ENCODE results near the gene ALMS1. TPM values are rescaled to one million over a fixed set of nuclear protein-coding genes. Genes with fewer than 3 reads are reported as not detected.

Gene ALMS1
- total and polyA plus RNA-seq, 9 of the 15 experiments (the other 6 are each of a cell fraction or from before 2014, with no cell fraction given) = 1.4 to 26.3 (median 13.6) TPM

- TF ChIP-seq ZBTB11 (CRISPR knock-in tag; IDR thresholded peaks at IDR 0.05) (0 out of 6 replicates have a peak, but pooled peaks of 1 of the 3 experiments have one; percentile 42), CEBPG (CRISPR knock-in tag; IDR thresholded peaks at IDR 0.05) (no peak; the same call in 1 of the 2 replicates), CEBPG (tag; conservative IDR thresholded peaks at IDR 0.05 in 1 of 2, IDR thresholded peaks at IDR 0.05 in 1 of 2) (peak; percentile 54 to 75), HDAC3 (IDR thresholded peaks at IDR 0.05; ENCODE audit: borderline replicate concordance, partially characterized antibody) (peak; percentile 61), NCOA1 (IDR thresholded peaks at IDR 0.05; ENCODE audit: low read depth) (peak; percentile 70), VEZF1 (CRISPR knock-in tag; IDR thresholded peaks at IDR 0.05) (peak; percentile 29; the same call in 1 of the 2 replicates), ZNF23 (CRISPR knock-in tag; IDR thresholded peaks at IDR 0.05) (no peak), HDAC1 (IDR thresholded peaks at IDR 0.05) (no peak), MCM2 (IDR thresholded peaks at IDR 0.05; ENCODE audit: low read depth) (no peak), FOSL1 (tag; conservative IDR thresholded peaks at IDR 0.05) (peak; percentile 66), ZNF668 (CRISPR knock-in tag; IDR thresholded peaks at IDR 0.05) (no peak)
Observed at GRCh38 chr2:73368781-73369180, 16.9 kb upstream of the ALMS1 start (continued).

Data from K562 (cell line).